ENCODE results near the gene INCENP.

Gene INCENP

GRCh38 chr11:62108971-62109404, 14.8 kb upstream of the INCENP start:
- Histone ChIP-seq H4K20me1 (ENCODE audit: insufficient read depth, low read length) (no peaks in the 10 kb centered on the region), H3K4me3 (ENCODE audit: low read depth, low read length, poor library complexity, severe bottlenecking) (no peak overlapping the region), H3K9ac (ENCODE audit: low read length) (no peak overlapping the region), H2AFZ (ENCODE audit: low read length) (no peak overlapping the region), H3K9me2 (ENCODE audit: low read depth, low read length) (no peaks in the 10 kb centered on the region), H3F3A (ENCODE audit: insufficient read depth, low read length) (no peaks in the 10 kb centered on the region), H3K27me3 (ENCODE audit: insufficient read depth, low read length) (no peaks in the 10 kb centered on the region), H3K4me2 (ENCODE audit: low read length) (no peak overlapping the region), H3K36me3 (ENCODE audit: insufficient read depth, low read length) (no peaks in the 10 kb centered on the region), H3K9me3 (ENCODE audit: low read length) (no peaks in the 10 kb centered on the region), H3K79me2 (ENCODE audit: insufficient read depth, low read length) (no peaks in the 10 kb centered on the region), H3K4me1 (ENCODE audit: insufficient read depth, low read length, severe bottlenecking) (no peaks in the 10 kb centered on the region), H3K27ac (ENCODE audit: low read depth, low read length, poor library complexity, severe bottlenecking) (no peak overlapping the region)
- TF ChIP-seq EZH2 (IDR thresholded peaks at IDR 0.05; ENCODE audit: borderline replicate concordance, low read length) (no peak), CTCF (IDR thresholded peaks at IDR 0.05; ENCODE audit: low read length) (no peak)

- Histone ChIP-seq H3K9me3 (ENCODE audit: low read length) (peaks cover 9% of the 10 kb centered on the region), H3F3A (ENCODE audit: insufficient read depth, low read length) (no peaks in the 10 kb centered on the region), H3K27me3 (ENCODE audit: insufficient read depth, low read length) (no peaks in the 10 kb centered on the region; the same call in 1 of the 2 replicates), H4K20me1 (ENCODE audit: insufficient read depth, low read length) (no peaks in the 10 kb centered on the region), H3K4me3 (ENCODE audit: low read depth, low read length, poor library complexity, severe bottlenecking) (no peak overlapping the region), H3K9me2 (ENCODE audit: low read depth, low read length) (no peaks in the 10 kb centered on the region), H2AFZ (ENCODE audit: low read length) (no peak overlapping the region), H3K79me2 (ENCODE audit: insufficient read depth, low read length) (no peaks in the 10 kb centered on the region), H3K36me3 (ENCODE audit: insufficient read depth, low read length) (no peaks in the 10 kb centered on the region; the same call in 1 of the 2 replicates), H3K4me1 (ENCODE audit: insufficient read depth, low read length, severe bottlenecking) (no peaks in the 10 kb centered on the region), H3K4me2 (ENCODE audit: low read length) (no peak overlapping the region), H3K9ac (ENCODE audit: low read length) (no peak overlapping the region), H3K27ac (ENCODE audit: low read depth, low read length, poor library complexity, severe bottlenecking) (no peak overlapping the region)
- no peak for TF ChIP-seq CTCF (IDR thresholded peaks at IDR 0.05; ENCODE audit: low read length)
- no peak for TF ChIP-seq EZH2 (IDR thresholded peaks at IDR 0.05; ENCODE audit: borderline replicate concordance, low read length)
Observed at GRCh38 chr11:62115085-62115694, 8.6 kb upstream of the INCENP start.

GRCh38 chr11:62116451-62116850, 7.4 kb upstream of the INCENP start:
- no peak overlapping the region for H3K4me3 ChIP-seq (ENCODE audit: low read depth, low read length, poor library complexity, severe bottlenecking)
- H3K4me2 ChIP-seq (ENCODE audit: low read length) = no peak overlapping the region
- H3K27ac ChIP-seq (ENCODE audit: low read depth, low read length, poor library complexity, severe bottlenecking) = no peak overlapping the region
- no peaks in the 10 kb centered on the region for H3K79me2 ChIP-seq (ENCODE audit: insufficient read depth, low read length)
- no peak overlapping the region for H2AFZ ChIP-seq (ENCODE audit: low read length)
- H3F3A ChIP-seq (ENCODE audit: insufficient read depth, low read length) = no peaks in the 10 kb centered on the region
- H3K4me1 ChIP-seq (ENCODE audit: insufficient read depth, low read length, severe bottlenecking) = no peaks in the 10 kb centered on the region
- H4K20me1 ChIP-seq (ENCODE audit: insufficient read depth, low read length) = no peaks in the 10 kb centered on the region
- H3K9me3 ChIP-seq (ENCODE audit: low read length) = peaks cover 9% of the 10 kb centered on the region
- H3K36me3 ChIP-seq (ENCODE audit: insufficient read depth, low read length) = no peaks in the 10 kb centered on the region; the same call in 1 of the 2 replicates
- H3K27me3 ChIP-seq (ENCODE audit: insufficient read depth, low read length) = no peaks in the 10 kb centered on the region; the same call in 1 of the 2 replicates
- H3K9ac ChIP-seq (ENCODE audit: low read length) = no peak overlapping the region
- TF ChIP-seq CTCF (IDR thresholded peaks at IDR 0.05; ENCODE audit: low read length) (no peak), EZH2 (IDR thresholded peaks at IDR 0.05; ENCODE audit: borderline replicate concordance, low read length) (no peak)
- H3K9me2 ChIP-seq (ENCODE audit: low read depth, low read length) = no peaks in the 10 kb centered on the region
